Ectodermal cell (in vitro differentiated cells): ENCODE data around the gene IZUMO1R. TPM values are rescaled to one million over a fixed set of nuclear protein-coding genes. Genes with fewer than 3 reads are reported as not detected.
"Not testable (repeated sequence)": the region's sequence is repeated elsewhere in the genome, so short reads cannot be mapped to it uniquely, and the experiment has no call there.

ENCODE experiments used
- H3K27ac ChIP-seq: 2 replicates; pipeline ENCODE4 v1.7.0; 2013; ENCODE audit warnings: mild to moderate bottlenecking, low read depth, low read length; ENCODE audit not compliant: insufficient read depth, poor library complexity, severe bottlenecking
- H3K27me3 ChIP-seq: 2 replicates; pipeline ENCODE4 v1.7.0; 2013; ENCODE audit warnings: mild to moderate bottlenecking, low read length; ENCODE audit not compliant: insufficient read depth, control insufficient read depth, poor library complexity, severe bottlenecking
- H3K36me3 ChIP-seq: one replicate; pipeline ENCODE4 v1.7.0; 2013; ENCODE audit warnings: low read length; ENCODE audit not compliant: control insufficient read depth, insufficient read depth
- H3K4me1 ChIP-seq: one replicate; pipeline ENCODE4 v1.7.0; 2013; ENCODE audit warnings: low read length; ENCODE audit not compliant: control insufficient read depth, insufficient read depth
- H3K4me3 ChIP-seq: 2 replicates; pipeline ENCODE4 v1.7.0; 2013; ENCODE audit warnings: low read depth, low read length, control low read depth; ENCODE audit not compliant: insufficient read depth
- H3K9me3 ChIP-seq: 2 replicates; pipeline ENCODE4 v1.7.0; 2013; ENCODE audit warnings: mild to moderate bottlenecking, low read length, moderate library complexity; ENCODE audit not compliant: control insufficient read depth
- WGBS, 2 experiments: methylation state at CpG; one replicate each; pipeline ENCODE4 v1.1.7; 2013; ENCODE audit warnings: missing lambda C conversion rate in 2 of 2; 5-methylcytosine and 5-hydroxymethylcytosine counted together
- polyA plus RNA-seq, 4 experiments: library from polyadenylated mRNA; stranded (reverse); fragments of 50-300 nt; gene quantifications; one replicate each; pipeline ENCODE4 v1.2.3, GENCODE V29; 2013

The IZUMO1R gene
- polyA plus RNA-seq (2013, experiment 1 of 4), result not detected
- not detected for polyA plus RNA-seq (2013, experiment 2 of 4)
- polyA plus RNA-seq (2013, experiment 3 of 4), result not detected
- polyA plus RNA-seq (2013, experiment 4 of 4), result not detected

GRCh38 chr11:94303966-94304958 lies at the start of gene IZUMO1R:
TSS of gene IZUMO1R (plus strand) at chr11:94304580. CDS start at chr11:94305637, 1,057 bp downstream.
- Histone ChIP-seq H3K36me3 (no peaks in the 10 kb centered on the region), H3K27me3 (no peaks in the 10 kb centered on the region), H3K4me1 (no peaks in the 10 kb centered on the region), H3K9me3 (no peaks in the 10 kb centered on the region), H3K4me3 (no peak within 1 kb of the TSS), H3K27ac (no peak within 1 kb of the TSS)
- 76 to 78% methylated on average over 11 to 13 of the region's 13 CpGs for WGBS, 2 experiments

GRCh38 chr11:94271885-94272372 lies 32.5 kb upstream of the IZUMO1R start:
- Histone ChIP-seq H3K4me3 (no peak overlapping the region), H3K4me1 (no peaks in the 10 kb centered on the region), H3K27me3 (no peaks in the 10 kb centered on the region), H3K27ac (no peak overlapping the region), H3K9me3 (no peaks in the 10 kb centered on the region), H3K36me3 (no peaks in the 10 kb centered on the region)
- 61 to 78% methylated on average over 3 to 4 of the region's 4 CpGs for WGBS, 2 experiments

- H3K4me3 ChIP-seq, result no peak overlapping the region
- H3K36me3 ChIP-seq, result no peaks in the 10 kb centered on the region
- H3K9me3 ChIP-seq, result no peaks in the 10 kb centered on the region
- no peaks in the 10 kb centered on the region for H3K27me3 ChIP-seq
- no peaks in the 10 kb centered on the region for H3K4me1 ChIP-seq
- no peak overlapping the region for H3K27ac ChIP-seq
- 91 to 93% methylated on average over 6 of the region's 6 CpGs for WGBS, 2 experiments
Measured at GRCh38 chr11:94272738-94273313, 31.6 kb upstream of the IZUMO1R start.

DNA sequence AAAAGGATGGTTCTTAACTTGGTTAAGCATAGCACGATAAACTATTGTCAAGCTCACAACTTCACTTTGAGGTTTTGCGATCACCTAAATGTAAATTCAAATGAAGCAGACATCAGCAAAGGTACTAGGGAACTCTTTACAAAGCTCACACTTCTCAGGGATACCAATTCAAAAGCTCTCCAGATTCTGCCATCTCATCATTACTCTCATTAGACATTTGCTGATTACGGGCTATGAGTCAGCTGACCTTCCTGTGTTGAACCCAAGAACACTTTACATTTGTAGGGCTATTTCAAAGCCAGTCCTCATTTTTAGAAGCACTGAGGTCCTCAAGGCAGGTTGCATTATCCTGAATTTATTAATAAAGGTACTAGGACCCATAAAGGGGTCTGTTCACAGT lies 28.4 kb upstream of the IZUMO1R start:
- Histone ChIP-seq H3K4me1 (no peaks in the 10 kb centered on the region), H3K36me3 (no peaks in the 10 kb centered on the region), H3K27me3 (no peaks in the 10 kb centered on the region), H3K9me3 (no peaks in the 10 kb centered on the region), H3K27ac (no peak overlapping the region), H3K4me3 (no peak overlapping the region)
- WGBS, 2 experiments, result 95 to 97% methylated on average over 3 of the region's 3 CpGs

DNA sequence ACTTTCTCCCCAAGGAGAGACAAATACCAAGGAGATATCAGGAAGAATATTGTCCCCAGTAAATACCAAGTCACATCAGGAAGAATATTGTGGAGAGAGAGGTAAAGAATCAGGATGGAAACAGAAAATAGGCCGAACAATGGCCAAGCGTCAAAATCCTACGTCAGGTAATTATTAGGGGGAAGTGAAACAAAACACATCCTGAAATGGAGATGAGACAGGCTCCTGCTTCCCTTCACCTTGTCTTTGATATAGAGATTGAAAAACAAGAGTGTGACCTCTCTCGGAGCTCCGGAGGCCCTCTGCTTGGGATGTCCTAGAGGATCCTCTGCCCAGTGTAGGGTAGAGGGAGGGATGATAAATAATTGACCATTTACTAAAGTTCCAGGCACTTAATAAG lies 27.4 kb upstream of the IZUMO1R start:
- Histone ChIP-seq H3K9me3 (no peaks in the 10 kb centered on the region), H3K27ac (no peak overlapping the region), H3K36me3 (no peaks in the 10 kb centered on the region), H3K4me3 (no peak overlapping the region), H3K27me3 (no peaks in the 10 kb centered on the region), H3K4me1 (no peaks in the 10 kb centered on the region)
- WGBS, 2 experiments, result 98 to 99% methylated on average over 5 of the region's 5 CpGs

DNA sequence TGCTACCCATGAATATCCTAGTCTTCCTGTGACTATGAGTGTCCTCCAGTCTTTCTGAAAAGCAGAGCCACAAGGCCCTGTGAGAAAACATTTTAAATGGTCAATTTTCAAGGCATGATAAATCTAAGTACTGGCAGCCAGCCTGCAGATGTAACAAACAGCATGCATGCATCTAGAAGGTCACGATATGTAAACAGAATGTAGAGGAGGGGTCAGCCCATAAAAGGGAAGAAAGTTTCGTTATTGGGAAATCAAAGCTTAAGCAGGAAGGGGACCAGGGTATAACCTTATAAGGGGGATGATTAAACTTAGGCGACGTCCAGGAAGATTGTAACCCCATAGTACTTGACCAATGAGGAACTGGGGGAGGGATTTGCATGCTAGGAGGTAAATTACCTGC lies 26.2 kb upstream of the IZUMO1R start:
- not testable (repeated sequence) for H3K27me3 ChIP-seq, H3K4me1 ChIP-seq, H3K36me3 ChIP-seq, H3K9me3 ChIP-seq, H3K27ac ChIP-seq, H3K4me3 ChIP-seq
- WGBS, 2 experiments, result 84 to 90% methylated on average over 4 of the region's 4 CpGs

DNA sequence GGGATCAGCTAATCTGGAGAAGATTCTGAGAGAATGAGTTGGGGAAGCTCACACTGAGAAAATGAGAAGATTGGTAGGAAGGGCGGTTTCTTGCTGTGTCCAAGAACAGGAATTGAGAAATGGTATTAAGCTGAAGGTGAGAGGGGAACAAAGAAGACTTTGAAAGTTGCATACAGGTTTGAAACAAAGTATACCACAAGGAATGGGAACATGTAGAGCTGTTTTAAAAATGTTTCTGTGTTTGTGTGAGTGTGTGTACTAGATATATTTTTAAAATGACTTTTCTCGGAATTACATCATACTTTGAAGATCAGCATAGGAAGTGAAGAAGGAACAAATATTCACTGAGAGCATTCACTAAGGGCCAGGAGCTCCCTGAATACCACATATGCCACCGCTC lies 24.4 kb upstream of the IZUMO1R start:
- Histone ChIP-seq H3K36me3 (no peaks in the 10 kb centered on the region), H3K4me3 (no peak overlapping the region), H3K27me3 (no peaks in the 10 kb centered on the region), H3K9me3 (no peaks in the 10 kb centered on the region), H3K27ac (no peak overlapping the region), H3K4me1 (no peaks in the 10 kb centered on the region)
- 95 to 96% methylated on average over 1 to 3 of the region's 3 CpGs for WGBS, 2 experiments

DNA sequence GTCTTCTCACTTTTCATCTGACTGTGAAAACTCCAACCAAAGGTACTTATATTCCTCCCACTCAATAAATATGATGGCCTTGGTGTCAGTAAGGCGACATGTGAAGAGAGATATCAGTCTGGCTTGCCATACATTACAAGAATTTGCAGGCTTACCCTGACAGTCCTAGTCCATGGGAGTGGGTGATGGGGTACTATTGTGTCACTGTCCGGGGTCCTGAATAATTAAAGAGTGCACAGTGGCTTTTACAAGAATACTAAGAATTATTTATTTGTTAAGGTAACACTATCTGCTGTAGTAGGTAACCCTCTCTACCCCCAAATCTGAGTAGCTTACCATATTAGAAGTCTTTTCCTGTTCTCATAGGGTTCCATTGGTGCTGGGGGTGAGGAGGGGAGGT lies 23.1 kb upstream of the IZUMO1R start:
- 88 to 91% methylated on average over 1 to 2 of the region's 2 CpGs for WGBS, 2 experiments

DNA sequence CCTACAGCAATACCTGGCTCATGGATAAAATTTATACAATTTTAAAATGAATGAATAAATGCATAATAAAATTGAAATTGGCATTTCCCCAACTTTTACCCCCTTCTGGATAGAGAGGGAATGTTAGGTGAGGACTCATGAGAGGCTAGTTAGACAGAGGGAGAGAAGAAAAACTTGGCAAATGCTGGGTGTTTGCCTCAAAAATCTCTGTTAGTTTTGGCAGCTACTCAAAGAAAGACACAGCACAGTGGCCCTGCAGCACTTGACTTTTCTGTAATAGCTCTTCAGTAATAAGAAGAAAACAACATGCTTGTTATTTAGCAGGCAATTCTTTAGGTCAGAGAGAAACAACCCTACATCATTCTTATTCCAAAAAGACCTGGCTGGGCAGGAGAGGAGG lies 20.7 kb upstream of the IZUMO1R start:
- H3K36me3 ChIP-seq, result no peaks in the 10 kb centered on the region
- H3K27me3 ChIP-seq, result no peaks in the 10 kb centered on the region
- no peak overlapping the region for H3K27ac ChIP-seq
- no peaks in the 10 kb centered on the region for H3K9me3 ChIP-seq
- no peak overlapping the region for H3K4me3 ChIP-seq
- H3K4me1 ChIP-seq, result no peaks in the 10 kb centered on the region

More for the DNA sequence above, 23.1 kb upstream of the IZUMO1R start:
- no peaks in the 10 kb centered on the region for H3K4me1 ChIP-seq
- H3K9me3 ChIP-seq, result no peaks in the 10 kb centered on the region
- H3K27ac ChIP-seq, result no peak overlapping the region
- H3K27me3 ChIP-seq, result no peaks in the 10 kb centered on the region
- H3K4me3 ChIP-seq, result no peak overlapping the region
- no peaks in the 10 kb centered on the region for H3K36me3 ChIP-seq

DNA sequence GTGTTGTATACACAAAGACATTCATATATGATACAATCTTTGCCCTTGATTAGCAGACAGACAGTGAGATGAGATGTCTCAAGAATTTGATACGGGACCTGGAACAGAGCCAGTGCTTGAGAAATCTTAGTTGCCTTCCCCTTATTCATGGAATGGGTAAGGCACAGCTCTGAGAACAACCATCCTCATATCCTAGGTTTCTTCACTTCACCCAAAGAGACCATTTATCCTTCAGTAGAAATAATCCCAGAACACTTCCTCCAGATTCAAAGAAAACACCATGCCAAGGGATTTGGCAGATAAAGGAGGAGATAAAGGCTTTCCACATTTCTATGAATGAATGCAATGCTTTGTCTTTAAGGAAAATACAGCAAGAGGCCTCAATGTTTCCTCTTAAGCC lies 8.8 kb upstream of the IZUMO1R start:
- Histone ChIP-seq H3K36me3 (no peaks in the 10 kb centered on the region), H3K27ac (no peak overlapping the region), H3K9me3 (no peaks in the 10 kb centered on the region), H3K27me3 (no peaks in the 10 kb centered on the region), H3K4me3 (no peak overlapping the region), H3K4me1 (no peaks in the 10 kb centered on the region)
- 92 to 94% methylated on average over 1 of the region's 1 CpG for WGBS, 2 experiments
